ENCODE results near the gene ABLIM3.
"Not testable (repeated sequence)": the region's sequence is repeated elsewhere in the genome, so short reads cannot be mapped to it uniquely, and the experiment has no call there.

ABLIM3 gene

GRCh38 chr5:149271716-149272563 lies 130.6 kb downstream of the ABLIM3 start, which contains the start of gene AFAP1L1:
Gene AFAP1L1, plus strand, starts transcription at chr5:149271859. Its CDS starts 110 bp downstream, at chr5:149271969.
- no peaks in the 10 kb centered on the region for H4K20me1 ChIP-seq (ENCODE audit: insufficient read depth, low read length)
- no peak for DNase-seq
- H3K4me1 ChIP-seq (ENCODE audit: low read length), result no peaks in the 10 kb centered on the region
- TF ChIP-seq CTCF (IDR thresholded peaks at IDR 0.05; ENCODE audit: low read length) (no peak), EZH2phosphoT487 (IDR thresholded peaks at IDR 0.05; ENCODE audit: low read length) (no peak), EZH2 (optimal IDR thresholded peaks at IDR 0.05; ENCODE audit: low read depth, low read length) (no peak)
- H3K79me2 ChIP-seq (ENCODE audit: low read length), result no peaks in the 10 kb centered on the region
- H3K9me2 ChIP-seq (replicated peaks; ENCODE audit: insufficient read depth, low read length), result no peaks in the 10 kb centered on the region
- peak within 1 kb of the TSS; percentile 57 for H3K4me2 ChIP-seq (ENCODE audit: low read depth, low read length)
- no peak within 1 kb of the TSS for H3K9ac ChIP-seq (ENCODE audit: low read length)
- no peak within 1 kb of the TSS for H3K27ac ChIP-seq (ENCODE audit: low read length)
- no peaks in the 10 kb centered on the region for H3K27me3 ChIP-seq (replicated peaks; ENCODE audit: insufficient read depth, low read length)
- no peaks in the 10 kb centered on the region for H3K9me3 ChIP-seq (replicated peaks; ENCODE audit: insufficient read depth, low read length)
- H3F3A ChIP-seq (ENCODE audit: insufficient read depth, low read length), result no peaks in the 10 kb centered on the region
- H3K4me3 ChIP-seq (ENCODE audit: low read length), result peak within 1 kb of the TSS; percentile 40; the same call in 1 of the 2 replicates
- H2AFZ ChIP-seq (ENCODE audit: low read length), result peak within 1 kb of the TSS; percentile 52; the same call in 1 of the 2 replicates
- no peaks in the 10 kb centered on the region for H3K36me3 ChIP-seq (replicated peaks; ENCODE audit: insufficient read depth, low read length)

- not testable (repeated sequence) for H3K27me3 ChIP-seq (replicated peaks; ENCODE audit: insufficient read depth, low read length); H3K36me3 ChIP-seq (replicated peaks; ENCODE audit: insufficient read depth, low read length); H3K9me2 ChIP-seq (replicated peaks; ENCODE audit: insufficient read depth, low read length); H3K4me3 ChIP-seq (ENCODE audit: low read length); H3K27ac ChIP-seq (ENCODE audit: low read length); DNase-seq; H3K9ac ChIP-seq (ENCODE audit: low read length); H3K9me3 ChIP-seq (replicated peaks; ENCODE audit: insufficient read depth, low read length); H3K79me2 ChIP-seq (ENCODE audit: low read length); H4K20me1 ChIP-seq (ENCODE audit: insufficient read depth, low read length); H3F3A ChIP-seq (ENCODE audit: insufficient read depth, low read length); H2AFZ ChIP-seq (ENCODE audit: low read length); H3K4me1 ChIP-seq (ENCODE audit: low read length)
- peak overlapping the region; percentile 57; the same call in 1 of the 2 replicates for H3K4me2 ChIP-seq (ENCODE audit: low read depth, low read length)
Measured at GRCh38 chr5:149272781-149273180, 131.5 kb downstream of the ABLIM3 start.

GRCh38 chr5:149273237-149273636 lies 131.9 kb downstream of the ABLIM3 start:
- no peak for TF ChIP-seq CTCF (IDR thresholded peaks at IDR 0.05; ENCODE audit: low read length)
- TF ChIP-seq EZH2 (optimal IDR thresholded peaks at IDR 0.05; ENCODE audit: low read depth, low read length), result no peak
- no peak for TF ChIP-seq EZH2phosphoT487 (IDR thresholded peaks at IDR 0.05; ENCODE audit: low read length)
- Histone ChIP-seq H4K20me1 (ENCODE audit: insufficient read depth, low read length) (no peaks in the 10 kb centered on the region), H3K79me2 (ENCODE audit: low read length) (no peaks in the 10 kb centered on the region), H3K9me2 (replicated peaks; ENCODE audit: insufficient read depth, low read length) (no peaks in the 10 kb centered on the region), H2AFZ (ENCODE audit: low read length) (no peak overlapping the region), H3K27me3 (replicated peaks; ENCODE audit: insufficient read depth, low read length) (no peaks in the 10 kb centered on the region), H3K9ac (ENCODE audit: low read length) (no peak overlapping the region), H3K27ac (ENCODE audit: low read length) (no peak overlapping the region), H3K4me1 (ENCODE audit: low read length) (no peaks in the 10 kb centered on the region), H3K9me3 (replicated peaks; ENCODE audit: insufficient read depth, low read length) (no peaks in the 10 kb centered on the region), H3K36me3 (replicated peaks; ENCODE audit: insufficient read depth, low read length) (no peaks in the 10 kb centered on the region), H3K4me3 (ENCODE audit: low read length) (no peak overlapping the region), H3F3A (ENCODE audit: insufficient read depth, low read length) (no peaks in the 10 kb centered on the region), H3K4me2 (ENCODE audit: low read depth, low read length) (no peak overlapping the region)
- no peak for DNase-seq

- no peaks in the 10 kb centered on the region for H3F3A ChIP-seq (ENCODE audit: insufficient read depth, low read length)
- no peaks in the 10 kb centered on the region for H3K9me2 ChIP-seq (replicated peaks; ENCODE audit: insufficient read depth, low read length)
- H4K20me1 ChIP-seq (ENCODE audit: insufficient read depth, low read length), result no peaks in the 10 kb centered on the region
- H3K27ac ChIP-seq (ENCODE audit: low read length), result no peak overlapping the region
- no peaks in the 10 kb centered on the region for H3K9me3 ChIP-seq (replicated peaks; ENCODE audit: insufficient read depth, low read length)
- no peak for DNase-seq
- H3K4me2 ChIP-seq (ENCODE audit: low read depth, low read length), result no peak overlapping the region
- no peaks in the 10 kb centered on the region for H3K4me1 ChIP-seq (ENCODE audit: low read length)
- H3K36me3 ChIP-seq (replicated peaks; ENCODE audit: insufficient read depth, low read length), result no peaks in the 10 kb centered on the region
- H3K9ac ChIP-seq (ENCODE audit: low read length), result no peak overlapping the region
- no peaks in the 10 kb centered on the region for H3K27me3 ChIP-seq (replicated peaks; ENCODE audit: insufficient read depth, low read length)
- TF ChIP-seq CTCF (IDR thresholded peaks at IDR 0.05; ENCODE audit: low read length), result no peak
- TF ChIP-seq EZH2phosphoT487 (IDR thresholded peaks at IDR 0.05; ENCODE audit: low read length), result no peak
- no peak for TF ChIP-seq EZH2 (optimal IDR thresholded peaks at IDR 0.05; ENCODE audit: low read depth, low read length)
- H2AFZ ChIP-seq (ENCODE audit: low read length), result no peak overlapping the region
- no peak overlapping the region for H3K4me3 ChIP-seq (ENCODE audit: low read length)
- H3K79me2 ChIP-seq (ENCODE audit: low read length), result no peaks in the 10 kb centered on the region
Measured at GRCh38 chr5:149273950-149274349, 132.7 kb downstream of the ABLIM3 start.

Measured in MM.1S (cell line).